Measurements from ENCODE around the gene DNAJB13.

- TF ChIP-seq, protein P1, sequence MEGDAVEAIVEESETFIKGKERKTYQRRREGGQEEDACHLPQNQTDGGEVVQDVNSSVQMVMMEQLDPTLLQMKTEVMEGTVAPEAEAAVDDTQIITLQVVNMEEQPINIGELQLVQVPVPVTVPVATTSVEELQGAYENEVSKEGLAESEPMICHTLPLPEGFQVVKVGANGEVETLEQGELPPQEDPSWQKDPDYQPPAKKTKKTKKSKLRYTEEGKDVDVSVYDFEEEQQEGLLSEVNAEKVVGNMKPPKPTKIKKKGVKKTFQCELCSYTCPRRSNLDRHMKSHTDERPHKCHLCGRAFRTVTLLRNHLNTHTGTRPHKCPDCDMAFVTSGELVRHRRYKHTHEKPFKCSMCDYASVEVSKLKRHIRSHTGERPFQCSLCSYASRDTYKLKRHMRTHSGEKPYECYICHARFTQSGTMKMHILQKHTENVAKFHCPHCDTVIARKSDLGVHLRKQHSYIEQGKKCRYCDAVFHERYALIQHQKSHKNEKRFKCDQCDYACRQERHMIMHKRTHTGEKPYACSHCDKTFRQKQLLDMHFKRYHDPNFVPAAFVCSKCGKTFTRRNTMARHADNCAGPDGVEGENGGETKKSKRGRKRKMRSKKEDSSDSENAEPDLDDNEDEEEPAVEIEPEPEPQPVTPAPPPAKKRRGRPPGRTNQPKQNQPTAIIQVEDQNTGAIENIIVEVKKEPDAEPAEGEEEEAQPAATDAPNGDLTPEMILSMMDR (IDR thresholded peaks at IDR 0.05; ENCODE audit: insufficient read depth, low read depth, low read length), result no peak
- TF ChIP-seq EZH2 (IDR thresholded peaks at IDR 0.05; ENCODE audit: insufficient read depth, low read length), result no peak
These were observed 45.4 kb downstream of the DNAJB13 start for GRCh38 chr11:73996161-73996747.
